ES-I3 (cell line): ENCODE results near the gene APH1B.

ENCODE experiments used
- H3K36me3 ChIP-seq: 2 replicates; pipeline ENCODE4 v1.6.1; 2013; ENCODE audit warnings: mild to moderate bottlenecking, low read length, control low read depth, moderate library complexity; ENCODE audit not compliant: insufficient read depth
- H3K4me1 ChIP-seq: 2 replicates; pipeline ENCODE4 v1.6.1; 2013; ENCODE audit warnings: mild to moderate bottlenecking, control low read depth, low read length; ENCODE audit not compliant: insufficient read depth
- H3K9ac ChIP-seq: 2 replicates; pipeline ENCODE4 v1.6.1; 2013; ENCODE audit warnings: low read depth, mild to moderate bottlenecking, low read length, moderate library complexity
- H3K9me3 ChIP-seq: 2 replicates; pipeline ENCODE4 v1.6.1; 2013; ENCODE audit warnings: mild to moderate bottlenecking, low read length, moderate library complexity; ENCODE audit not compliant: control insufficient read depth, insufficient read depth

Gene APH1B

DNA sequence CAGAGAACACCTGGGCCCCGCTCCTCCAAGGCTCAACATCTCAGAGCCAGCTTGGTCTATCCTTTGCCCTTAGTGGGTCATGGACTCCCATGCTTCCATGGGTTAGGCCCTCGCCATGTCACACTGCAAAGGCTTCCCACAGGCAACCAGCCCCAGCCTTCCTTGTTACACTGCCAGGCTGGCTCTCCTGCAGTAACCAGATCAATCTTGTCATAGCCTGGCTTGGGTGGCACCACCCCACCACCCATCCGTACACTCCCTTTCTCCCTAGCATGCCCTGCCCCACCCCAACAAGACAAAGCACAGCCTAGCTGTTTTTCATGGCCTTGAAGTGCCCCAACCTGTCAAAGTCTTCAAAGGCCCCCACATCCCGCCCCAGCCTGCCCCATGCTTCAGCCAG is 73.8 kb downstream of the APH1B start:
- Histone ChIP-seq H3K4me1 (no peaks in the 10 kb centered on the region), H3K9me3 (no peaks in the 10 kb centered on the region), H3K9ac (no peak overlapping the region), H3K36me3 (no peaks in the 10 kb centered on the region)

DNA sequence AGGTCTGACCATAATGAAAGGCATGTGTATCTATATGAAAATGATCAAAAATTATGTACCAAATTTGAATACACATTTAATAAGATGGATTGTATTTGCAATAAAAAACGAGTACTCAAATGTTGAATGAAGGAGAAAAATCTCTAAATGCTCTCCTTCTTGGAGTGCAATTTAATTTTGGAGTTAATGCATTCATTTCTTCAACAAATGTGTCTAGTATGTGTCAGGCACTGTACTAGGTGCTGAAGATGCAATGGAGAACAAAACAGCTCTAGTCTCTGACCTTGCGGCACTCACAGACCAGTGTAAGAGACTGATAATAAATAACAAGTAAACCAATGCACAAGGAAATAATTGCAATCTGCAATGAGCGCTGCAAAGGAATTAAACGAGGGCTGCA is 75.4 kb downstream of the APH1B start:
- no peak overlapping the region for H3K9ac ChIP-seq
- H3K4me1 ChIP-seq: no peaks in the 10 kb centered on the region
- no peaks in the 10 kb centered on the region for H3K9me3 ChIP-seq
- H3K36me3 ChIP-seq: no peaks in the 10 kb centered on the region

DNA sequence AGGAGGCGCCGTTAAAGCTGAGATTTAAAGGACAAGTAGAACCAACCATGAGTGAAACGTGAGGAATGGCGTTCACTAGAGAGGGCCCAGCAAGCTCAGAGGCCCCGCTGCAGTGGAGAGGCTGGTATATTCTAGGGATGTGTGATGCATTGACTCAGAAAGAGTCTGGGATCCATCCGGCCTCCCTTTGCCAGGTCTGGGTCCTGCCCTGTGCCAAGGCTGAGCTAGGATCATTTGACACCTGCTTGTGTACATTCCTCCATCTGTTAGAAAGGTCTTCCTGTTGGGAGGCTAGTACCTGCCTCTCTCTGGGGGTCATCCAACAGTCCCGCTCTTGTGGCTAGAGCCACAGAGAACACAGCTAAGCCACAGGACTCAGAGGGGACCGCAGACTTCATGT is 75.9 kb downstream of the APH1B start:
- Histone ChIP-seq H3K9me3 (no peaks in the 10 kb centered on the region), H3K36me3 (no peaks in the 10 kb centered on the region), H3K9ac (no peak overlapping the region), H3K4me1 (no peaks in the 10 kb centered on the region)

DNA sequence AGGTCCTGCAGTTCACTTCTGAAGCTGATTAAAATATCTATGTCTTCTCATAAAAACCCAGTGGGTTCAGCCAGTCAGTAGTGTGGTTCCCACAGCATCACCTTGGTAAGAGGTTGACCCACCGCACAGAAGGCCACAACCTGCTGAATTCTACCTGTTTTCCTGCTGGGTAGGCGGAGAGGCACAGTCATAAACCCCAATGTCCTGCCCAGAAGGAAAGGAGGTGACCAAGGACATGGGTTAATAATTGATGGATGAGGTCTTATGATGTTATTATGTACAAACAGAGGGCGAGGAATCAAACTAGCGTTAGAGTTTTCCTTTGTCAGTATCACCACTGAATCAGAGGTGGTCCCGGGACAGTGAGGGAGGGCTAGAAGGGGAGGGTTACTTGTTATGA is 76.5 kb downstream of the APH1B start:
- H3K9me3 ChIP-seq: no peaks in the 10 kb centered on the region
- no peaks in the 10 kb centered on the region for H3K36me3 ChIP-seq
- no peaks in the 10 kb centered on the region for H3K4me1 ChIP-seq
- H3K9ac ChIP-seq: no peak overlapping the region

DNA sequence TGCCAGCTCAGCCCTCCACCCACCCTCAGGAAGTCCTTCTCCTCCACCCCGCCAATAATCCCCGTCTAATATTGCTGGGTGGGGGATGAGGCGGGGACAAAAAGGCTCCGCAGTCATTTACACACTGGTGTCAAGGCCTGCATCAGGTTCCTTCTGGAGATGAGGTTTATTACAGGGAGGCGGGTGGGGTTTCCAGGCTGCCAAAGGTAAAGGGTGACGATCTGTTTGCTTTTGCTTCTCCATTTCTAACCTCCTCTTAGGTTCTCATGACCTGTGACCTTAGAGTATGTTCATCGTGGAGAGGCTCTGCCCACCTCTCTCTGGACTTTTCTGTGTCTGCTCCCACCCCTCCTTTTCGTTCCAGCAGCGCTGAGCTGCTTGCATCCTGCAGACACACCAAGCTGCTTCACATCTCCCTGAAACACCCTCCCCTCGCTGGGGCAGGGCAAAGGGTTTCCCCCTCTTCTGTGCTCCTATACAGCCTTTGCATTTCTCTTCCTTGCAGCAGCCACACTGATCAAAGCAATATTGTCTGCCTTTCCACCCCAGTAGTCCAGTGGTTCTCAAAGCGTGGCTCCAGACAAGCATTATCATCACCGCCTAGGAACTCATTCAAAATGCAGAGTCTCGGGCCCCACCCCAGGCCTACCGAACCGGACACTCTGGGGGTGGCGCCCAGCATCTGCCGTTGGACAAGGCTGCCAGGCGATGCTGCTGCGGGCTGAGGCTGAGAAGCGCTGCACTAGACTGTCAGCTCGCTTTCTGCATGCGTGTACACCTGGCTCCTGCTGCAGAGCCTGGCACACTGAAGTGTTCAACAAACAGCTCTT is 77.6 kb downstream of the APH1B start:
- Histone ChIP-seq H3K36me3 (no peaks in the 10 kb centered on the region), H3K9me3 (no peaks in the 10 kb centered on the region), H3K4me1 (no peaks in the 10 kb centered on the region), H3K9ac (no peak overlapping the region)

DNA sequence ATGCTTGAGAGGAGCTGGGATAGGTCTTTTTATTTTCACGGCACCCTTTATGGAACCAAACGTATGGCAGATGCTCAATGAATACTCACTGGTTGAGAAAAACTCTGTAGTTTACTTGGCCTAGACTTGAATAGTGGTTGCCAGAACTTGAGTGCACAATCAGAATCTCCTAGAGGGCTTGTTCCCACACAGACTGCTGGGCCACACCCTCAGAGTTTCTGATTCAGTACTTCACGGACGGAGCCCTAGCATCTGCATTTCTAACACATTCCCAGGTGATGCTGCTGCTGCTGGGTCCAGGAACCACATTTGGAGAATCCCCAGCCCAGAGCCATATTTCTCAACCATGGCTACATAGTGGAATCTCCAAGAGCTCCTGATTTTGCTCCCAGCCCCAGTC is 79.7 kb downstream of the APH1B start:
- no peaks in the 10 kb centered on the region for H3K4me1 ChIP-seq
- H3K9ac ChIP-seq: no peak overlapping the region
- no peaks in the 10 kb centered on the region for H3K9me3 ChIP-seq
- H3K36me3 ChIP-seq: no peaks in the 10 kb centered on the region

DNA sequence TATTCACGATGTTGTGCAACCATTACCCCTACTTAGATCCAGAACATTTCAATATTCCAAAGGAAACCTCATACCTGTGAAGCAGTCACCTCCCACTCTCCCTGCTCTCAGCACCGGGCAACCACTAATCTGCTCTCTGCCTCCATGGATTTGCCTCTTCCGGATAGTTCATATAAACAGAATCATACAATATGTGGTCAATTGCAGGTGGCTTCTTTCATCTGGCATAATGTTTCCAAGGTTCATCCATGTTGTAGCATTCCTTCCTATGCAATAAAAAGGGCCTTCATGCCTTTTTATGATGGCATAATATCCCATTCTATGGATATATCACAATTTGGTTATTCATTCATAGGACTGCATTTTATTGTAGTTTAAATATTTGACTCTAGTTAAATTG is 80.3 kb downstream of the APH1B start:
- H3K9ac ChIP-seq: no peak overlapping the region
- H3K36me3 ChIP-seq: no peaks in the 10 kb centered on the region
- peaks cover 4% of the 10 kb centered on the region for H3K4me1 ChIP-seq
- no peaks in the 10 kb centered on the region for H3K9me3 ChIP-seq

DNA sequence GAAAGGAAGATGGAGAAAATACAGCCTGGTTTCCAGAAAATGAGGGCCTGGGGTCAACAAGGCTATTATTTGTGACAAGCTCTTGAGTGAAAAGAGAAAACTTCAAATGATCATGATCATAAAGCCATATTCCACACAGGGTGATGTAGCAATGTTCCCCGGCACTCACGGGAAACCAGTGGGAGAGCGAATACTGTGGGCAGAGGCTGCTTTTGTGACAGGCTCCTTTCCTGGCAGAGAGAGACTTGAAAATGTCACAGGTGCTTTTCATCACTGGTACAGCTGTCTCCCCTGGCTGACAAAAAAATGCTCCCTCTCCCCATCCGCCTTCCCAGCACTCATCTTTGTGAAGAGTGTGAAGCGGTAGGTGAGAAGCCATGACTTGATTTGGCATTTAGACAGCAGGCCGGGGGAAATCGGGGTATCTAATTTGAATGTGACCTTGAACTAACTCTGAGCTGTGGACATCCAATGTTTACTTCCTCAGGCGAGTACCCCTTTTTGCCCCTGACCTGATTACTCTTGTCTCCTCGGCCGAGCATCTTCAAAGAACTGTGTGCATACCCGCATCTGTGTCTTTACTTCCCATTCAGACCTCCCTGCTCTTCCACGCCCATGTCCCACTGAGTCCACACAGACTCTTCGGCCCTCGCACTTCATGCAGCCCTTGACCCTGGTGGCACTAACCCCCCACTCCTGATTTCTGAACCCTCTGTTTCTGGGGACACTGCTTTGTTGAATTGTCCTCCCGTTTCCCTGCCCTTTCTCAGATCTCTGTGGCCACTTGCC is 81.0 kb downstream of the APH1B start:
- peaks cover 10% of the 10 kb centered on the region for H3K4me1 ChIP-seq
- H3K9me3 ChIP-seq: no peaks in the 10 kb centered on the region
- no peaks in the 10 kb centered on the region for H3K36me3 ChIP-seq
- H3K9ac ChIP-seq: no peak overlapping the region
